ENCODE results near the gene GPR87. TPM values are rescaled to one million over a fixed set of nuclear protein-coding genes. Genes with fewer than 3 reads are reported as not detected.

The GPR87 gene
- total and polyA plus RNA-seq, 3 experiments from 2014 or later: 0.61 to 1.2 TPM; not detected in 1

GRCh38 chr3:151346292-151346691 is 29.7 kb upstream of the GPR87 start:
- ChIA-PET CTCF (interaction anchor here (1.5 kb wide), 1 partner anchor 19 kb away, joined by 4 read pairs; no protein-coding TSS in a partner anchor), POLR2A (no interaction called here)
- H3K4me3 ChIP-seq (ENCODE audit: low read length): no peak overlapping the region
- H3K4me1 ChIP-seq (ENCODE audit: insufficient read depth, low read length): no peaks in the 10 kb centered on the region
- H3K27me3 ChIP-seq (ENCODE audit: insufficient read depth, low read length, poor library complexity, severe bottlenecking): no peaks in the 10 kb centered on the region
- Mint-ChIP-seq H3K36me3 (peaks cover 0 to 4% (median 0%) of the 10 kb centered on the region in 3 donors), H3K9me3 (no peaks in the 10 kb centered on the region), H3K4me3 (peak overlapping the region in 5 of 7 donors; percentile 7 to 63 (median 36)), H3K27me3 (peaks cover 14 to 72% of the 10 kb centered on the region in 2 donors), H3K27ac (peak overlapping the region in 3 of 8 donors; percentile 4 to 48 (median 5)), H3K4me1 (peaks cover 10 to 12% (median 10%) of the 10 kb centered on the region in 3 donors)
- DNase-seq: no peak
- H3K9me3 ChIP-seq (ENCODE audit: low read length): no peaks in the 10 kb centered on the region
- H3K27ac ChIP-seq (ENCODE audit: low read depth, low read length): no peak overlapping the region
- H3K36me3 ChIP-seq (ENCODE audit: insufficient read depth, low read length): no peaks in the 10 kb centered on the region

GRCh38 chr3:151345859-151346258 is 29.2 kb upstream of the GPR87 start:
- no peaks in the 10 kb centered on the region for H3K36me3 ChIP-seq (ENCODE audit: insufficient read depth, low read length)
- DNase-seq: no peak
- ChIA-PET POLR2A (no interaction called here), CTCF (interaction anchor here (0.7 to 1.5 kb wide), 2 partner anchors 18 to 34 kb away, joined by 3 to 4 read pairs; no protein-coding TSS in a partner anchor)
- H3K4me1 ChIP-seq (ENCODE audit: insufficient read depth, low read length): no peaks in the 10 kb centered on the region
- Mint-ChIP-seq H3K36me3 (peaks cover 0 to 4% (median 0%) of the 10 kb centered on the region in 3 donors), H3K4me1 (peaks cover 10 to 12% (median 10%) of the 10 kb centered on the region in 3 donors), H3K27me3 (peaks cover 14 to 68% of the 10 kb centered on the region in 2 donors), H3K4me3 (peak overlapping the region in 4 of 7 donors; percentile 7 to 39 (median 25)), H3K9me3 (no peaks in the 10 kb centered on the region), H3K27ac (peak overlapping the region in 1 of 8 donors; percentile 48)
- H3K4me3 ChIP-seq (ENCODE audit: low read length): no peak overlapping the region
- no peaks in the 10 kb centered on the region for H3K9me3 ChIP-seq (ENCODE audit: low read length)
- H3K27ac ChIP-seq (ENCODE audit: low read depth, low read length): no peak overlapping the region
- H3K27me3 ChIP-seq (ENCODE audit: insufficient read depth, low read length, poor library complexity, severe bottlenecking): no peaks in the 10 kb centered on the region

- Mint-ChIP-seq H3K27me3 (peaks cover 0 to 35% of the 10 kb centered on the region in 2 donors), H3K4me3 (no peak overlapping the region), H3K27ac (no peak overlapping the region), H3K9me3 (no peaks in the 10 kb centered on the region), H3K4me1 (peaks cover 4 to 8% (median 7%) of the 10 kb centered on the region in 3 donors), H3K36me3 (no peaks in the 10 kb centered on the region)
- CTCF ChIA-PET: no interaction called here
- DNase-seq: no peak
- no peak overlapping the region for H3K27ac ChIP-seq (ENCODE audit: low read depth, low read length)
- H3K27me3 ChIP-seq (ENCODE audit: insufficient read depth, low read length, poor library complexity, severe bottlenecking): no peaks in the 10 kb centered on the region
- no peak overlapping the region for H3K4me3 ChIP-seq (ENCODE audit: low read length)
- no peaks in the 10 kb centered on the region for H3K9me3 ChIP-seq (ENCODE audit: low read length)
- H3K4me1 ChIP-seq (ENCODE audit: insufficient read depth, low read length): no peaks in the 10 kb centered on the region
- POLR2A ChIA-PET: no interaction called here
- H3K36me3 ChIP-seq (ENCODE audit: insufficient read depth, low read length): no peaks in the 10 kb centered on the region
Measured at GRCh38 chr3:151331696-151332095, 15.1 kb upstream of the GPR87 start.

- peaks cover 4 to 8% (median 7%) of the 10 kb centered on the region in 3 donors for H3K4me1 Mint-ChIP-seq
- no peaks in the 10 kb centered on the region for H3K9me3 Mint-ChIP-seq
- ChIA-PET CTCF (no interaction called here), POLR2A (no interaction called here)
- peaks cover 0 to 38% of the 10 kb centered on the region in 2 donors for H3K27me3 Mint-ChIP-seq
- Histone ChIP-seq H3K9me3 (ENCODE audit: low read length) (no peaks in the 10 kb centered on the region), H3K4me3 (ENCODE audit: low read length) (no peak overlapping the region), H3K27ac (ENCODE audit: low read depth, low read length) (no peak overlapping the region), H3K36me3 (ENCODE audit: insufficient read depth, low read length) (no peaks in the 10 kb centered on the region), H3K4me1 (ENCODE audit: insufficient read depth, low read length) (no peaks in the 10 kb centered on the region), H3K27me3 (ENCODE audit: insufficient read depth, low read length, poor library complexity, severe bottlenecking) (no peaks in the 10 kb centered on the region)
- no peaks in the 10 kb centered on the region for H3K36me3 Mint-ChIP-seq
- DNase-seq: no peak
- no peak overlapping the region for H3K27ac Mint-ChIP-seq
- no peak overlapping the region for H3K4me3 Mint-ChIP-seq
Measured at GRCh38 chr3:151330899-151331298, 14.3 kb upstream of the GPR87 start.

GRCh38 chr3:151330379-151330778 is 13.8 kb upstream of the GPR87 start:
- no peak for DNase-seq

GRCh38 chr3:151329363-151329762 is 12.7 kb upstream of the GPR87 start, which contains the start of gene P2RY13:
TSS of gene P2RY13 (minus strand) at chr3:151329549. CDS start at chr3:151329528, 21 bp downstream.
- peak within 1 kb of the TSS in 7 of 8 donors; percentile 1 to 91 (median 18) for H3K27ac Mint-ChIP-seq
- no peaks in the 10 kb centered on the region for H3K36me3 Mint-ChIP-seq
- CTCF ChIA-PET: no interaction called here
- no peaks in the 10 kb centered on the region for H3K9me3 ChIP-seq (ENCODE audit: low read length)
- no peaks in the 10 kb centered on the region for H3K36me3 ChIP-seq (ENCODE audit: insufficient read depth, low read length)
- H3K4me3 Mint-ChIP-seq: peak within 1 kb of the TSS in 6 of 7 donors; percentile 38 to 81 (median 54)
- H3K27ac ChIP-seq (ENCODE audit: low read depth, low read length): no peak within 1 kb of the TSS
- no peak for DNase-seq
- no peak within 1 kb of the TSS for H3K4me3 ChIP-seq (ENCODE audit: low read length)
- no peaks in the 10 kb centered on the region for H3K4me1 ChIP-seq (ENCODE audit: insufficient read depth, low read length)
- POLR2A ChIA-PET: no interaction called here
- H3K27me3 ChIP-seq (ENCODE audit: insufficient read depth, low read length, poor library complexity, severe bottlenecking): no peaks in the 10 kb centered on the region
- peaks cover 4 to 8% (median 7%) of the 10 kb centered on the region in 3 donors for H3K4me1 Mint-ChIP-seq
- no peaks in the 10 kb centered on the region for H3K9me3 Mint-ChIP-seq
- H3K27me3 Mint-ChIP-seq: peaks cover 0 to 32% of the 10 kb centered on the region in 2 donors

More at GRCh38 chr3:151330379-151330778, 13.8 kb upstream of the GPR87 start:
- CTCF ChIA-PET: no interaction called here
- Histone ChIP-seq H3K36me3 (ENCODE audit: insufficient read depth, low read length) (no peaks in the 10 kb centered on the region), H3K9me3 (ENCODE audit: low read length) (no peaks in the 10 kb centered on the region), H3K4me1 (ENCODE audit: insufficient read depth, low read length) (no peaks in the 10 kb centered on the region), H3K27me3 (ENCODE audit: insufficient read depth, low read length, poor library complexity, severe bottlenecking) (no peaks in the 10 kb centered on the region), H3K27ac (ENCODE audit: low read depth, low read length) (no peak overlapping the region), H3K4me3 (ENCODE audit: low read length) (no peak overlapping the region)
- no peak overlapping the region for H3K27ac Mint-ChIP-seq
- no peaks in the 10 kb centered on the region for H3K36me3 Mint-ChIP-seq
- peaks cover 4 to 8% (median 7%) of the 10 kb centered on the region in 3 donors for H3K4me1 Mint-ChIP-seq
- POLR2A ChIA-PET: no interaction called here
- peaks cover 0 to 35% of the 10 kb centered on the region in 2 donors for H3K27me3 Mint-ChIP-seq
- no peaks in the 10 kb centered on the region for H3K9me3 Mint-ChIP-seq
- H3K4me3 Mint-ChIP-seq: no peak overlapping the region

- no peak overlapping the region for H3K27ac ChIP-seq (ENCODE audit: low read depth, low read length)
- no peak overlapping the region for H3K4me3 ChIP-seq (ENCODE audit: low read length)
- CTCF ChIA-PET: interaction anchor here (0.7 to 1.6 kb wide), 8 partner anchors 16 to 160 kb away, joined by 3 to 4 read pairs (median 3); no protein-coding TSS in a partner anchor
- H3K27me3 ChIP-seq (ENCODE audit: insufficient read depth, low read length, poor library complexity, severe bottlenecking): no peaks in the 10 kb centered on the region
- H3K9me3 ChIP-seq (ENCODE audit: low read length): no peaks in the 10 kb centered on the region
- no peaks in the 10 kb centered on the region for H3K36me3 Mint-ChIP-seq
- POLR2A ChIA-PET: interaction anchor here (0.6 kb wide), 1 partner anchor 161 kb away, joined by 3 read pairs; no protein-coding TSS in a partner anchor
- H3K4me3 Mint-ChIP-seq: peak overlapping the region in 6 of 7 donors; percentile 38 to 81 (median 54)
- H3K27ac Mint-ChIP-seq: peak overlapping the region in 7 of 8 donors; percentile 1 to 91 (median 18)
- H3K4me1 Mint-ChIP-seq: peaks cover 4 to 8% (median 7%) of the 10 kb centered on the region in 3 donors
- peak in 4 of 5 donors; percentile 2 to 42 (median 20) for DNase-seq
- no peaks in the 10 kb centered on the region for H3K9me3 Mint-ChIP-seq
- H3K36me3 ChIP-seq (ENCODE audit: insufficient read depth, low read length): no peaks in the 10 kb centered on the region
- no peaks in the 10 kb centered on the region for H3K4me1 ChIP-seq (ENCODE audit: insufficient read depth, low read length)
- H3K27me3 Mint-ChIP-seq: peaks cover 3 to 33% of the 10 kb centered on the region in 2 donors
Measured at GRCh38 chr3:151328298-151328995, 11.8 kb upstream of the GPR87 start.

GRCh38 chr3:151327571-151328198 is 11.1 kb upstream of the GPR87 start:
- no peaks in the 10 kb centered on the region for H3K9me3 ChIP-seq (ENCODE audit: low read length)
- CTCF ChIA-PET: interaction anchor here (0.7 to 1.6 kb wide), 12 partner anchors 8 to 1195 kb away, joined by 3 to 4 read pairs (median 3); partner anchors contain the start of gene P2RY12
- POLR2A ChIA-PET: interaction anchor here (0.6 kb wide), 1 partner anchor 160 kb away, joined by 3 read pairs; no protein-coding TSS in a partner anchor
- H3K27ac Mint-ChIP-seq: no peak overlapping the region
- no peaks in the 10 kb centered on the region for H3K9me3 Mint-ChIP-seq
- no peak overlapping the region for H3K27ac ChIP-seq (ENCODE audit: low read depth, low read length)
- no peaks in the 10 kb centered on the region for H3K27me3 ChIP-seq (ENCODE audit: insufficient read depth, low read length, poor library complexity, severe bottlenecking)
- H3K4me3 Mint-ChIP-seq: no peak overlapping the region
- H3K27me3 Mint-ChIP-seq: peaks cover 3 to 33% of the 10 kb centered on the region in 2 donors
- H3K4me1 ChIP-seq (ENCODE audit: insufficient read depth, low read length): no peaks in the 10 kb centered on the region
- H3K4me3 ChIP-seq (ENCODE audit: low read length): no peak overlapping the region
- DNase-seq: no peak
- H3K36me3 ChIP-seq (ENCODE audit: insufficient read depth, low read length): no peaks in the 10 kb centered on the region
- H3K4me1 Mint-ChIP-seq: peaks cover 4 to 8% (median 7%) of the 10 kb centered on the region in 3 donors
- H3K36me3 Mint-ChIP-seq: no peaks in the 10 kb centered on the region
